ENCODE results near the gene NFATC3.

- TF ChIP-seq CTCF (IDR thresholded peaks at IDR 0.05; ENCODE audit: low read depth, low read length, missing input control) (no peak), HNF4G (IDR thresholded peaks at IDR 0.05) (no peak), JUND (IDR thresholded peaks at IDR 0.05) (no peak), TAF1 (conservative IDR thresholded peaks at IDR 0.05) (no peak), ZBTB33 (IDR thresholded peaks at IDR 0.05) (no peak), REST (IDR thresholded peaks at IDR 0.05) (no peak), YY1 (IDR thresholded peaks at IDR 0.05) (no peak), EGR1 (IDR thresholded peaks at IDR 0.05; ENCODE audit: low read depth in 2 of 2) (no peak), MAX (IDR thresholded peaks at IDR 0.05) (no peak), RAD21 (IDR thresholded peaks at IDR 0.05) (no peak)
These were observed 19.4 kb upstream of the NFATC3 start for GRCh38 chr16:68065716-68066305.

Data from liver (tissue), 3 donors.